Mesothelial cell of epicardium (in vitro differentiated cells): ENCODE measurements around the gene ZNF224. TPM values are rescaled to one million over a fixed set of nuclear protein-coding genes. Genes with fewer than 3 reads are reported as not detected.

Experiments used
- DNase-seq, 2 experiments: peaks; one replicate each; pipeline ENCODE4 v3.0.0; 2021; ENCODE audit warnings: low spot score in 2 of 2; ENCODE audit not compliant: unreplicated experiment in 2 of 2
- H3K27ac Mint-ChIP-seq: 2 replicates; pipeline ENCODE4 v1.8.0; 2021; ENCODE audit warnings: mixed read lengths
- H3K27me3 Mint-ChIP-seq: 2 replicates; pipeline ENCODE4 v1.8.0; 2021; ENCODE audit warnings: low read depth, mixed read lengths
- H3K36me3 Mint-ChIP-seq: 2 replicates; pipeline ENCODE4 v1.8.0; 2021; ENCODE audit warnings: mixed read lengths
- H3K4me1 Mint-ChIP-seq: 2 replicates; pipeline ENCODE4 v1.8.0; 2021; ENCODE audit warnings: mixed read lengths
- H3K4me3 Mint-ChIP-seq: 2 replicates; pipeline ENCODE4 v1.8.0; 2021; ENCODE audit warnings: mild to moderate bottlenecking, moderate library complexity, mixed read lengths
- H3K9me3 Mint-ChIP-seq: 2 replicates; pipeline ENCODE4 v1.8.0; 2021; ENCODE audit warnings: mixed read lengths
- CTCF ChIP-seq: fragments of 200-600 bp; sonication (generic); IDR thresholded peaks from one replicate; pipeline ENCODE4 v1.5.0; 2021; ENCODE audit warnings: antibody characterized with exemption; ENCODE audit not compliant: unreplicated experiment
- total RNA-seq: library from RNA; stranded (reverse); gene quantifications from 3 replicates; pipeline ENCODE4 v1.2.1, GENCODE V29; 2021

ZNF224 gene
- total RNA-seq, 1 donor from 2014 or later = 39.1 TPM

GRCh38 chr19:44061038-44061437 lies 33.1 kb upstream of the ZNF224 start:
- H3K4me3 Mint-ChIP-seq = no peak overlapping the region
- H3K27ac Mint-ChIP-seq = no peak overlapping the region
- H3K9me3 Mint-ChIP-seq = peaks cover 17% of the 10 kb centered on the region
- no peaks in the 10 kb centered on the region for H3K4me1 Mint-ChIP-seq
- H3K36me3 Mint-ChIP-seq = peaks cover 87% of the 10 kb centered on the region
- no peak for TF ChIP-seq CTCF
- no peaks in the 10 kb centered on the region for H3K27me3 Mint-ChIP-seq
- no peak for DNase-seq

GRCh38 chr19:44066305-44066704 lies 27.9 kb upstream of the ZNF224 start:
- no peak for TF ChIP-seq CTCF
- Mint-ChIP-seq H3K4me3 (no peak overlapping the region), H3K36me3 (peaks cover 89% of the 10 kb centered on the region), H3K4me1 (peaks cover 2% of the 10 kb centered on the region), H3K27me3 (no peaks in the 10 kb centered on the region), H3K27ac (no peak overlapping the region), H3K9me3 (peaks cover 61% of the 10 kb centered on the region)
- DNase-seq = no peak

- Mint-ChIP-seq H3K36me3 (peaks cover 63% of the 10 kb centered on the region), H3K27me3 (no peaks in the 10 kb centered on the region), H3K9me3 (peaks cover 59% of the 10 kb centered on the region), H3K4me1 (peaks cover 19% of the 10 kb centered on the region), H3K4me3 (no peak overlapping the region), H3K27ac (no peak overlapping the region)
- DNase-seq = no peak
- TF ChIP-seq CTCF = no peak
Observed at GRCh38 chr19:44069415-44069814, 24.7 kb upstream of the ZNF224 start.

GRCh38 chr19:44071824-44072542 lies 22.2 kb upstream of the ZNF224 start, which contains the start of gene ZNF284:
Gene ZNF284, plus strand, starts transcription at chr19:44072159. Its CDS starts 4,231 bp downstream, at chr19:44076390.
- Mint-ChIP-seq H3K27me3 (no peaks in the 10 kb centered on the region), H3K4me1 (peaks cover 19% of the 10 kb centered on the region), H3K27ac (peak within 1 kb of the TSS; percentile 95), H3K9me3 (peaks cover 40% of the 10 kb centered on the region), H3K4me3 (peak within 1 kb of the TSS; percentile 92), H3K36me3 (peaks cover 45% of the 10 kb centered on the region)
- no peak for TF ChIP-seq CTCF
- DNase-seq = peak; percentile 60 to 83

- peaks cover 43% of the 10 kb centered on the region for H3K36me3 Mint-ChIP-seq
- DNase-seq = no peak
Observed at GRCh38 chr19:44072543-44073401, 21.4 kb upstream of the ZNF224 start.

More at GRCh38 chr19:44072543-44073401, 21.4 kb upstream of the ZNF224 start:
- no peaks in the 10 kb centered on the region for H3K27me3 Mint-ChIP-seq
- peaks cover 19% of the 10 kb centered on the region for H3K4me1 Mint-ChIP-seq
- H3K4me3 Mint-ChIP-seq = peak overlapping the region; percentile 92
- peaks cover 35% of the 10 kb centered on the region for H3K9me3 Mint-ChIP-seq
- no peak for TF ChIP-seq CTCF
- no peak overlapping the region for H3K27ac Mint-ChIP-seq
